Measurements from ENCODE around the gene SMARCAD1. TPM values are rescaled to one million over a fixed set of nuclear protein-coding genes. Genes with fewer than 3 reads are reported as not detected.

SMARCAD1 gene
- total RNA-seq, 1 donor from 2014 or later, result 40.4 TPM

- no peak for DNase-seq (ENCODE audit: low read depth)
These were observed 21.0 kb downstream of the SMARCAD1 start for GRCh38 chr4:94228493-94229216.

GRCh38 chr4:94232519-94232918 lies 24.9 kb downstream of the SMARCAD1 start:
- DNase-seq (ENCODE audit: low read depth), result no peak

DNA sequence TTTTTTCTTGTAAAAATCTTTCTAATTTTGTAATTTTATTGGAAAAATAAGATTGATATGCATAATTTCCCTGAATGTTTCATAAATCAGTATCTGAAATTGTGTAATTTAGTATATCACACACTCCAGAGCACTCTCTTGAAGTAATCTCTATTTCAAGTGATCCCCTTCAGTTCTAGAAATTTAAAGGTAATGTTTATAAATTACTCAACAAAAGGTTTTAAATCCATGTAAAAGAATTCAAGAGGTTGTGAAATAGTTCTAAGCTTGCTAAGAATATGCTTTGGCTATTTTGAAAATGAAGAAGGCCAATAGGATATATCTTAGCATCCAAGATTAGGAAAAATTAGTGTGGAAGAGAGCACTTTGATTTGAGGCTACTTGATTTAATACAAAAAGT lies 28.2 kb downstream of the SMARCAD1 start:
- no peak for DNase-seq (ENCODE audit: low read depth)

DNA sequence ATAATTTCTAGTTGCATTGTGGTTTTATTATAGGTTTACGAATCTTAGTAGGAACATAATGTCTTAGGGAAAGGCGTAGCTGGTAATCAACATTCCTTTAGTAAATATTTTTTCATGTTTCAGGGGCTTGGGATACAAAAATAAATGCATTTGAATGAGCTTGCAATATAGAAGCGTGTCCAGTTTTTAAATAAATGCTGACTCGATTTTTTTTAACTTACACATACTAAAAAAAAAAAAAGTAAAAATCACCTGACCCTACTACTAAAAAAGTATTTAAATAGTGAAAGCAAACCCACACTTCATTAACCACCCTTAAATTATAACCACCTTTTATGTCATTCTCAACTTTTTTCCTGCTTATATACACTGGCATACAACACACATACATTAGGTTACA lies 29.6 kb downstream of the SMARCAD1 start:
- no peak for DNase-seq (ENCODE audit: low read depth)

DNA sequence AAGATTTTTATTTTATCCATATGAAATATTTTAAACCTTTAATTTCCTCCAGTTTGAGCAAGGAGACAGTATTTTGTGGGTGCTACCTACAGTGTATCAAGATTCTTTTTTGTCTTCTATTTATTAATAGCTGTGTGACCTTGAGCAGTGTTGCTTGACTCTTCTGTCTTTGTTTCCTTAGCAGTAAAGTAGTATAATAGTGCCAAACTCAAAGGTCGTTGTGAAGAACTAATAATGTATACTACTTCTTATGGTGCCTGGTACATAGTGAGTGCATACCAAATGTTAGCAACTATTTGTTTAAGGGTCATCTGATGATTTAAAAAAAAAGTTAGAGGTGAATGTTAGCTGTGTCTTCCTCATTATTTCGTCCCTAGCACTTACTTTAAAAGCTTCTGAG lies 30.5 kb downstream of the SMARCAD1 start:
- no peak for DNase-seq (ENCODE audit: low read depth)

GRCh38 chr4:94240384-94240783 lies 32.7 kb downstream of the SMARCAD1 start:
- no peak for DNase-seq (ENCODE audit: low read depth)

GRCh38 chr4:94244087-94244828 lies 36.6 kb downstream of the SMARCAD1 start:
- no peak for DNase-seq (ENCODE audit: low read depth)

DNA sequence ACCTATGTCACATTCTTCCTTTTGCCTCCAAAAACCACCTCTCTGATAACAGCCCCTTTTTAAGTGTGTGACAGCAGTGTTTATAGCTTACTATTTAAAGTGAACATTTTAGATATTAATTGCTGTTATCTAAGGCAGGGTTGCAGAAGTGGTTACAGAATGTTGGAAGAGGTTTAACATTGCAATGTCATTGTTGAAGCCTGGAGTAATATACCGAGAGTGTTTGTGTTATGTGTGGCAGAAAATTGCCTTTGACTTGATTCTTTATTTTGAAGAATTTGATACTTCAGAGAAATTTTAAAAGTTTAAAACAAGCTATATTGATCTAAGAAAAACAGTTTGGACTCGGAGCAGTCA lies 37.1 kb downstream of the SMARCAD1 start:
- DNase-seq (ENCODE audit: low read depth), result no peak

- no peak for DNase-seq (ENCODE audit: low read depth)
These were observed 43.4 kb downstream of the SMARCAD1 start for GRCh38 chr4:94251094-94251493.

DNA sequence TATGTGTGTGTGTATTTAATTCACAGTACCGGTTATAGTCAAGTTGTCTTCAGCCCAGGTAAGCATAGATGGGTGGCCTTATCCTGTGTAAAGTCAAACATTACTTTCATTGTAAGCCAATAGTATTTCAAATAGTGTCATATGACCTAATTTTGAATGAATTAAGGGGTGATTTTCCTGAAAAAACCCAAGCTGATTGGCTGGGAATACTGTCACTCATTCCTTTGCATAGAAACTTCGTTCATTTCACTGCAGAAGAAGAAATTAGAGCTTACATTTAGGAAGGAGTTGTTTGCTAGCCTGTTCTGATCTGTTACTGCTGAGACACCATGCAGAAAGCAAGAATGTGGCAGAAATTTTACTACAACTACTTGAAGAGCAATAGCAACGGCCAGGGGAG lies 45.4 kb downstream of the SMARCAD1 start:
- no peak for DNase-seq (ENCODE audit: low read depth)

GRCh38 chr4:94256144-94256783 lies 48.6 kb downstream of the SMARCAD1 start:
- no peak for DNase-seq (ENCODE audit: low read depth)

DNA sequence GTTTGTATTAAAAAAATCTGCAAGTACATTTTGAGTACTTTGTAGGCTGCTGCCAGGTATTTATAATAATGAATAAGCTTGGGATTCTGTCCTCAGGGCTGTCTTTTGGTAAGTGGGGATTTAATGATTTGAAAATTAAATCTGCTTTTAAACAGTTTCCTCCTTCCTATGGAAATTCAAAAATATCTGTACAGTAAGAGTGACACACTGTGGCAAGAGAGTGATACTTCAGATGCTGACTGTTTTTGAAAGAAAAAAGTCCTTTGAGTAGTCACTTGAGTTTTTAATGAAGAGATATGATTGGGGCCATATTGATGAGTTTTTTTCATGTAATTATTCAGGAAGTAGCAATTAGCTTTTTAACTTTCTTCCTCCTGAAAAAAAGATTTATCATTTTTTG lies 49.2 kb downstream of the SMARCAD1 start:
- no peak for DNase-seq (ENCODE audit: low read depth)

GRCh38 chr4:94262163-94263016 lies 54.7 kb downstream of the SMARCAD1 start:
- DNase-seq (ENCODE audit: low read depth), result no peak

- DNase-seq (ENCODE audit: low read depth), result no peak
These were observed 59.4 kb downstream of the SMARCAD1 start for GRCh38 chr4:94267037-94267436.

DNA sequence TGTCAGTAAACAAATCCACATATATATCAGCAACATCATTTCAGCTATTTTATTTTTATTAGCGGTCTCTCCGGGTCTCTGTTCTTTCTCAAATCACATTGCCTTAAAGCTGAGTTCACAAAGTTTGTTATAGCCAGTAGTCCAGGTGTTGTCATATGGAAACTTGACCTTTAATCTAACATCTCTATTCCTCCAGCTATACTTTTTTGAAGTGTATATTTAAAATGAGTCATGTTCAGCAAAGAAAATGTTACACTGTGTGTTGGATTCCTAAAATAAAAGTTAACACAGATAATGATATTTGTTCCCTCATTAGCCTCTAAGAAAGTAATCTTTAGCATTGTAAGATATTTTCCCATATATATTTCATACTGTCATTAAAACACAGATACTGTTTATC lies 63.6 kb downstream of the SMARCAD1 start:
- DNase-seq (ENCODE audit: low read depth), result no peak

GRCh38 chr4:94274912-94275311 lies 67.2 kb downstream of the SMARCAD1 start:
- no peak for DNase-seq (ENCODE audit: low read depth)

GRCh38 chr4:94276204-94276603 lies 68.5 kb downstream of the SMARCAD1 start:
- DNase-seq (ENCODE audit: low read depth), result no peak

- no peak for DNase-seq (ENCODE audit: low read depth)
These were observed 69.9 kb downstream of the SMARCAD1 start for GRCh38 chr4:94277534-94277933.

GRCh38 chr4:94278781-94279180 lies 71.1 kb downstream of the SMARCAD1 start:
- DNase-seq (ENCODE audit: low read depth), result no peak

DNA sequence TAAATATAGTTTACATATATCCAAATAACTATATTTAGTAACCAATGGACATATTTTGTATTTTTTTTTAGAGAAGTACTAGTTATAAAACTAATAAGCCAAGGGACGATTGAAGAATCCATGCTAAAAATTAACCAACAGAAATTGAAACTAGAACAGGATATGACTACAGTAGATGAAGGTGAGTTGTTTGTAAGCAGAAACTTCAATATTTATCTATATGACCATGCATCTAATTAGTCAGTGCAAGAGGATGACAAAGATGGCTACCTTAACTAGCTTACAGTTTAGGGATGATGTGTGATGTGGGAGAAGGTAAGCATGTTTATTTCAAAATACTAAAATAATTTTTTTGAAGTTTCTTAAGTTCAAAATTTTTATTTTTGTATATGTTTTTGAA lies 77.2 kb downstream of the SMARCAD1 start:
- DNase-seq (ENCODE audit: low read depth), result no peak

- no peak for DNase-seq (ENCODE audit: low read depth)
These were observed 78.0 kb downstream of the SMARCAD1 start for GRCh38 chr4:94285666-94286065.

DNA sequence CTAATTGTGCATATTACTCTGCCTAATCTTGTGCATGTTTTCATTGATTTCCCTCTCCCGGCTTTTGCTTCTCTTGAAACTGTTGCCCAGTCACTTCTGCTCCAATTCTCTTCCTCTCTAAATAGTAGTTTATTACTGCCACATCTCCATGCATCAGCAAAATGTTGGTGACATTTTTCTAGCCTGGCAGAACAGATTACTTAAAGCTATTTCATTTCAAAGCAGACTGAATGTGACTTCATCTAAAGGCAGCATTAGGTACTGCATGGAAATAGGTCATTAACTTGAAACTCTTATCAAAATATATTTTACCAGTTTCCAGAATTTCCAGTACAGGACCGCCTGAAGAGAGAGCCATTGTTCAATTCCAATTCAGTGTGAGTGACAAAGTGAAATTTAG lies 82.6 kb downstream of the SMARCAD1 start:
- DNase-seq (ENCODE audit: low read depth), result no peak

Data from myocyte (in vitro differentiated cells).